ENCODE measurements around the gene IMP4.

IMP4 gene

GRCh38 chr2:130366720-130367119 is 24.0 kb downstream of the IMP4 start:
- CTCF ChIA-PET = interaction anchor here (0.5 kb wide), 1 partner anchor 443 kb away, joined by 4 read pairs; no protein-coding TSS in a partner anchor
- no peak overlapping the region for H3K27ac ChIP-seq
- no peak for TF ChIP-seq CTCF (conservative IDR thresholded peaks at IDR 0.05; ENCODE audit: low read depth)
- DNase-seq (ENCODE audit: low spot score) = no peak
- POLR2A ChIA-PET (ENCODE audit: low non-redundant PET) = no interaction called here

- POLR2A ChIA-PET (ENCODE audit: low non-redundant PET) = no interaction called here
- no peak for DNase-seq (ENCODE audit: low spot score)
- no peak for TF ChIP-seq CTCF (conservative IDR thresholded peaks at IDR 0.05; ENCODE audit: low read depth)
- H3K27ac ChIP-seq = no peak overlapping the region
- CTCF ChIA-PET = no interaction called here
Measured at GRCh38 chr2:130368786-130369185, 26.1 kb downstream of the IMP4 start.

- no peak overlapping the region for H3K27ac ChIP-seq
- ChIA-PET CTCF (interaction anchor here (0.6 kb wide), 1 partner anchor 465 kb away, joined by 3 read pairs; no protein-coding TSS in a partner anchor), POLR2A (ENCODE audit: low non-redundant PET) (no interaction called here)
- DNase-seq (ENCODE audit: low spot score) = no peak
- no peak for TF ChIP-seq CTCF (conservative IDR thresholded peaks at IDR 0.05; ENCODE audit: low read depth)
Measured at GRCh38 chr2:130369311-130369964, 26.7 kb downstream of the IMP4 start.

DNA sequence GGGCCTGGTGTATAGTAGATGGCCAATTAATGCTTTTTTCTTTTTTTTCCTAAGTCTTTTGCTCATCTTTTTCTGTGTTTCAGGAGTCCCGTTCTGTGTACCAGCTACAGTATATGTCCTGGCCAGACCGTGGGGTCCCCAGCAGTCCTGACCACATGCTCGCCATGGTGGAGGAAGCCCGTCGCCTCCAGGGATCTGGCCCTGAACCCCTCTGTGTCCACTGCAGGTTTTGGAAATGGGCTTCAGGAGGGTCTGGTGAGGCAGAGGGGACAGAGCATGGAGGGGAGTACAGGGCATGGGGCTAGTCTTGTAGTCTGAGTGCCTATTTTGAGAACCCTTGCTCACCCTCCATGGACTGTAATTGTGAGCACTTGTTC is 27.3 kb downstream of the IMP4 start:
- H3K27ac ChIP-seq = no peak overlapping the region
- no peak for TF ChIP-seq CTCF (conservative IDR thresholded peaks at IDR 0.05; ENCODE audit: low read depth)
- ChIA-PET POLR2A (ENCODE audit: low non-redundant PET) (no interaction called here), CTCF (interaction anchor here (0.6 kb wide), 1 partner anchor 466 kb away, joined by 3 read pairs; no protein-coding TSS in a partner anchor)
- no peak for DNase-seq (ENCODE audit: low spot score)

- CTCF ChIA-PET = no interaction called here
Measured at GRCh38 chr2:130370490-130370889, 27.8 kb downstream of the IMP4 start.

DNA sequence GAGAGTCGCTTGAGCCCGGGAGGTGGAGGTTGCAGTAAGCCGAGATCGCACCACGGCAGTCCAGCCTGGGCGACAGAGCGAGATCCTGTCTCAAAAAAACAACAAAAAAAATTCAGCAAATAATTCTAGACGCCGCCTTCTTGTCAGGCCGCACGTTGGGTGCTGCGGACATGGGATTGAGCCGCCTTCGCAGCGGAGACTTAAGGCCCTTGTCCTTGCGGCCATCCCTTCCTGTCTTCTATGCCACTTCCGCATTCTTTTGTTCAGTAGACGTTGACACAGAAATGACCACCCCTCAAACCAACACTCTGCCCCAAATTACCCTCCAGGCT is 29.0 kb downstream of the IMP4 start:
- TF ChIP-seq CTCF (conservative IDR thresholded peaks at IDR 0.05; ENCODE audit: low read depth) = no peak
- H3K27ac ChIP-seq = peak overlapping the region; percentile 80
- DNase-seq (ENCODE audit: low spot score) = no peak
- ChIA-PET CTCF (no interaction called here), POLR2A (ENCODE audit: low non-redundant PET) (no interaction called here)

More at GRCh38 chr2:130370490-130370889, 27.8 kb downstream of the IMP4 start:
- POLR2A ChIA-PET (ENCODE audit: low non-redundant PET) = no interaction called here
- no peak for TF ChIP-seq CTCF (conservative IDR thresholded peaks at IDR 0.05; ENCODE audit: low read depth)
- no peak for DNase-seq (ENCODE audit: low spot score)
- H3K27ac ChIP-seq = 0 out of 2 replicates have a peak overlapping the region, but pooled peaks have one; percentile 80
